ENCODE results near the gene AADACL4.

The AADACL4 gene

DNA sequence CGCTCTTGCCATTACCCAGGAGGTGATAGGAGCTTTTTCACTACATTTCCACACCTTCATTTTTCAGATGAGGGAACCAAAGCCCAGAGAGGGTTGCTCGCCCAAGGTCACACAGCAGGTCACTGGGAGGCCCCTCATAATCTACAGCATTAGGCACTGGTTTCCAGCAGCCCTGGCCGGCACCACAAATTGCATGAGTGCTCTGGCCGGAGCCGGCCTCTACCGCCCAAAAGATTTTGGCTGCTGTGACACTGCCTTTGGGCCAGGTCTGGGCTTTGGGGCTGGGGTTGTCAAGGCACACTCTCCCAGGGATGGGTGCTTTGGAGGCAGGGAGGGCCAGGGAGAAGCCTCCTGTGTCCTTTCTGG, 41.2 kb upstream of the AADACL4 start:
- H3K4me1 ChIP-seq (ENCODE audit: control insufficient read depth, insufficient read depth, low read length): peaks cover 25% of the 10 kb centered on the region
- no peaks in the 10 kb centered on the region for H3K27me3 ChIP-seq (ENCODE audit: control insufficient read depth, insufficient read depth, low read length)
- H3K4me3 ChIP-seq (ENCODE audit: low read length): no peak overlapping the region
- no peak overlapping the region for H3K27ac ChIP-seq (ENCODE audit: low read depth, low read length)
- no peak overlapping the region for H3K9ac ChIP-seq (ENCODE audit: low read length)
- H3K36me3 ChIP-seq (ENCODE audit: control insufficient read depth, insufficient read depth, low read length): no peaks in the 10 kb centered on the region

DNA sequence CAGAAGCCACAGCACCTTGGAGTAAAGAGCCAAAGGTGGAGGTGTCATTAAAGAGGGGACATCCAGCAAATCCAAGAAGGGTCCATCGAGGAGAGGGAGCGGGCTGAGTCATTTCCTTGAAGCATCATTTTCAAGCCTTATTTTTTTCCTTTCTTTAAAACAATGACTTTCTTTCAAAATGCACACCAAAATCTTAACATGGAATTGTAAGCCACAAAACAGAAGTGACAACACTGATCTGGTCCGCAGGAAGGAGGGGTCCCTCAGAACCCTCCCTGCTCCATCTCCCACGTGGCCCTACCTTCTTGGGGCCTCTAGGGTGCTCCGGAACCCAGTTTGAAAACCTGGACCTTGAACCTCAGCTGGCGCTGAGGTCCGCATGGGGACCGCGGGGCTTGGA, 40.7 kb upstream of the AADACL4 start:
- Histone ChIP-seq H3K4me1 (ENCODE audit: control insufficient read depth, insufficient read depth, low read length) (peaks cover 25% of the 10 kb centered on the region), H3K36me3 (ENCODE audit: control insufficient read depth, insufficient read depth, low read length) (no peaks in the 10 kb centered on the region), H3K27ac (ENCODE audit: low read depth, low read length) (no peak overlapping the region), H3K4me3 (ENCODE audit: low read length) (no peak overlapping the region), H3K27me3 (ENCODE audit: control insufficient read depth, insufficient read depth, low read length) (no peaks in the 10 kb centered on the region), H3K9ac (ENCODE audit: low read length) (no peak overlapping the region)

DNA sequence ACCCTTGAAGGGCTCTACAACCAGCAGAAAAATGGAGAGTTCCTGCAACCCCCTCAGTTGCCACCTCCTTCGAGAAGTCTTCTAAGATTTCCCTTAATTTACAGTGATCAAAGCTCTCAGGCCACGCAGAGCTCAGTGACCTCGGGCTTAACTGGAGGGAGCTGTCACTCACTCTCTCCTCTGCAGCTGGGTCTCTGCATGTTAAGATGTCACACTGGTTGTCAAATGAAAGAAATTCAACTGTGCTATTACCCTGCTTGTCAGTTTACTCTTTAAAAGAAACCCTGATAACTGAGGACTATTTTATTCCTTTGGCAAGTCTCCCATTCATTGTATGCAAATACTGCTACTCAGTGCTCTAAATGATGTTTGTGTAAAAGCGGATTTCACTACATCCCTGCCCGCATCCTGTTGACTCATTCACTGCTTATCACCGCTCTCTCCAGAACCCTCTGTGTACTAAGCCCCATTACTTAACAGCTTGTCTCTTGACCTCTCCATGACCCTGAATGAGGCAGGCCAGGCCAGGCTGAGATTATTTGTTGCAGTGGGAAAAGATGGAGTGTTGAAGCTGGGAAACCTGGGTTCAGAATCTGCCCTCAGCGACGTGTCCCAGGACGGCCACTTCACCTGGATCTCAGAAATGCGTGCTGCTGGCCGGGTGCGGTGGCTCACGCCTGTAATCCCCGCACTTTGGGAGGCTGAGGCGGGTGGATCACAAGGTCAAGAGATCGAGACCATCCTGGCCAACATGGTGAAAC, 39.6 kb upstream of the AADACL4 start:
- Histone ChIP-seq H3K4me1 (ENCODE audit: control insufficient read depth, insufficient read depth, low read length) (peaks cover 21% of the 10 kb centered on the region), H3K27ac (ENCODE audit: low read depth, low read length) (peak overlapping the region; percentile 17), H3K4me3 (ENCODE audit: low read length) (no peak overlapping the region), H3K9ac (ENCODE audit: low read length) (no peak overlapping the region), H3K27me3 (ENCODE audit: control insufficient read depth, insufficient read depth, low read length) (no peaks in the 10 kb centered on the region), H3K36me3 (ENCODE audit: control insufficient read depth, insufficient read depth, low read length) (no peaks in the 10 kb centered on the region)

DNA sequence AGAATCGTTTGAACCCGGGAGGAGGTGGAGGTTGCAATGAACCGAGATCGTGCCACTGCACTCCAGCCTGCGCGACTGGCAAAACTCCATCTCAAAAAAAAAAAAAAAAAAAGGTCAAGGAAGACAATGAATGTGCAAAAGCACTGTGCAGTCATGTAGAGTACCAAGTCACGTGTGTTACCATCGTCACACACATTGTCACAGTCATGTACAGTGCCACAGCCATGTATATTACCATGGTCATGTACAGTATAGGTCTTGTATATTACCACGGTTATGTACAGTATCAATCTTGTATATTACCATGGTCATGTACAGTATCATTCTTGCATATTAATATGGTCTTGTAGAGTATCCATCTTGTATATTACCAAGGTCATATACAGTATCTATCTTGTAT, 38.9 kb upstream of the AADACL4 start:
- Histone ChIP-seq H3K27ac (ENCODE audit: low read depth, low read length) (no peak overlapping the region), H3K36me3 (ENCODE audit: control insufficient read depth, insufficient read depth, low read length) (no peaks in the 10 kb centered on the region), H3K27me3 (ENCODE audit: control insufficient read depth, insufficient read depth, low read length) (no peaks in the 10 kb centered on the region), H3K4me3 (ENCODE audit: low read length) (no peak overlapping the region), H3K9ac (ENCODE audit: low read length) (no peak overlapping the region), H3K4me1 (ENCODE audit: control insufficient read depth, insufficient read depth, low read length) (peaks cover 15% of the 10 kb centered on the region)

DNA sequence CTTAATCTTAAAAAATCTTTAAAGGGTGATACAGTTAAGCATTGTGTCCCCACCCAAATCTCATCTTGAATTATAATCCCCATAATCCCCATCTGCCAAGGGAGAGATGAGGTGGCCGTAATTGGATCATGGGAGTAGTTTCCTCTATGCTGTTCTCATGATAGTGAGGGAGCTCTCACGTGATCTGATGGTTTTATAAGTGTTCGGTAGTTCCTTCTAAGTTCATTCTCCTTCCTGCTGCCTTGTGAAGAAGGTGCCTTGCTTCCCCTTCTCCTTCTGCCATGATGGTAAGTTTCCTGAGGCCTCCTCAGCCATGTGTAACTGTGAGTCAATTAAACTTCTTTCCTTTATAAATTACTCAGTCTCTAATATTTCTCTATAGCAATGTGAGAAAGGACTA, 36.6 kb upstream of the AADACL4 start:
- Histone ChIP-seq H3K27me3 (ENCODE audit: control insufficient read depth, insufficient read depth, low read length) (no peaks in the 10 kb centered on the region), H3K27ac (ENCODE audit: low read depth, low read length) (no peak overlapping the region), H3K9ac (ENCODE audit: low read length) (no peak overlapping the region), H3K36me3 (ENCODE audit: control insufficient read depth, insufficient read depth, low read length) (peaks cover 2% of the 10 kb centered on the region), H3K4me3 (ENCODE audit: low read length) (no peak overlapping the region), H3K4me1 (ENCODE audit: control insufficient read depth, insufficient read depth, low read length) (peaks cover 1% of the 10 kb centered on the region)

DNA sequence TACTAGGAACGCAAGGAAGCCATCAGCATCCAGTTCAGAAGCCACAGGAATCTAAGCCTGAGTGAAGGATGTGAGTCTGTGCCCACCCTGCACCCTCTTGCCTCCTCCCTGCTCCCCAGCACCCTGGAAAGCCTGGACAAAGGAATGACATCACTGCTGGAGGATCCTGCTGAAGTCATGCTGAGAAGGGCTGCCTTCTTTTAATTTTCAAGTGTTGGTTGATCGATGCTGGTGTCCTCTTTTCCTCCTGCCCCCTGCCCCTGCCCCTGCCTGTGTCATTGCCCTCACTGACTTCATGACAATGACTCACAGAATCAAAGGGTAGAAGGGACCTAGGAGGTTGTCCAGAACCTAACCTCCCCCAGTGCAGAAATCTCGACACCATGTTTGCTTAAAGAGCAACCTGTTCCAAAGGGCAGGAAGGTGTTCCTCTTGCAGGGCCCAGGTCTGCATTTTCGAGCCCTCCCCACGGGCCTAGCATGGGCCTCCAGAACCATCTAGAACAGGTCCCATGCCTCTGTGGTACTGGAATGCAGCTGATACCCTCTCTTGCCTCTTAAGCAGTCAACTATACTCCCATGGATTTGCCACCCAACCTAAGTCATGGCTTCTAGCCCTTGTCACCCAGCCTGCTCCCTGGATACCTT, 35.5 kb upstream of the AADACL4 start:
- H3K4me1 ChIP-seq (ENCODE audit: control insufficient read depth, insufficient read depth, low read length): no peaks in the 10 kb centered on the region
- H3K4me3 ChIP-seq (ENCODE audit: low read length): no peak overlapping the region
- peaks cover 2% of the 10 kb centered on the region for H3K36me3 ChIP-seq (ENCODE audit: control insufficient read depth, insufficient read depth, low read length)
- no peak overlapping the region for H3K9ac ChIP-seq (ENCODE audit: low read length)
- no peak overlapping the region for H3K27ac ChIP-seq (ENCODE audit: low read depth, low read length)
- H3K27me3 ChIP-seq (ENCODE audit: control insufficient read depth, insufficient read depth, low read length): no peaks in the 10 kb centered on the region

DNA sequence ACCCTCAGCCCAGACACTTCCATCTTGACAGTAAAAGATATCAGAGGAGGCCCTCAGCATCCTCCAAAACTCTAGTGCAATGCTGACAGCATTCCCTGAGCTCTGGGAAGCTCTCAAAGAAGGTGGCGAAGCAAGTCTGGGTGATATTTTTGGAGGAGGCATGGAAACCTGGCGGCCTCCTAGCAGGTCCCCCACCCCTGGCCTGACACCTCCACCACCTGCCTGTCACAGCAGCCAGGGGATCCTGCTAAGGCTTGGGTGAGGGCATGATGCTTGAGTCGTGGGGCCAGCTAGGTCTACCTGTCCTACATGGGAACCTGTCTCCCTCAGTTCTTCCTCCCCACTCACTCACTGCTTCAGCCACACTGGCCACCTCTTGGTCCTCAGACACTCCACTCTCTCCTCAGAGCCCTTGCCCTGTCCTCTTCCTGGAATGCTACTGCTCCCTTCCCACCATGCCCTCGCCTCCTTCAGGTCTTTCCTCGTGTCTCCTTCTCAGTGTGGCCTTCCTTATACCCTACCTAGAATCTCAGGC, 34.3 kb upstream of the AADACL4 start:
- peaks cover 2% of the 10 kb centered on the region for H3K36me3 ChIP-seq (ENCODE audit: control insufficient read depth, insufficient read depth, low read length)
- H3K27me3 ChIP-seq (ENCODE audit: control insufficient read depth, insufficient read depth, low read length): no peaks in the 10 kb centered on the region
- peaks cover 4% of the 10 kb centered on the region for H3K4me1 ChIP-seq (ENCODE audit: control insufficient read depth, insufficient read depth, low read length)
- H3K4me3 ChIP-seq (ENCODE audit: low read length): no peak overlapping the region
- no peak overlapping the region for H3K9ac ChIP-seq (ENCODE audit: low read length)
- no peak overlapping the region for H3K27ac ChIP-seq (ENCODE audit: low read depth, low read length)

DNA sequence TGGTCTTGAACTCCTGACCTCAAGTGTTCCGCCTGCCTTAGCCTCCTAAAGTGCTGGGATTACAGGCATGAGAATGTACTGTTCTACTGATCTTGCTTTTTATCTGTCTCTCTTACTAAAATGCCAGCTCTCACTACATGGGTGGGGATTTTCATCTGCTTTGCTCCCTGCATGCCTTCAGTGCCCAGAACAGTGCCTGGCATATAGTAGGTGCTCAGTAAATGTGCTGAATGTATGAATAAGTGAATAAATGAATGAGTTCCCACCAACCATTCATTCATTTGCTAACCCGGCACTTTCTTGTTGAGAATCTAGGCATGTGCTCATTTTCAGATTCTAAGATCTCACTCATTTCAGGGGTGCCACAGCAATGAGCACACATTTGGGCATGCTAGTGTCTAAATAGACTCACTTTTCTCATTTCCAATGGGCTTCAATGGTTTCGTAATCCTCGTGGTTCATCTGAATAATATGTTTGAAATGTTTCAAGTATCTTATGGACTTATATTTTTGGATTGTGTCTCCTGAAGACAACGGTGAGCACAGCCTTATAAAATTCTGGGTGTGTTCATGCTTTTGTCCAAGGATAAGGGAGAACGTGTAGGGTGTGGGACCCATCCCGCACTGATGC, 33.5 kb upstream of the AADACL4 start:
- no peak overlapping the region for H3K9ac ChIP-seq (ENCODE audit: low read length)
- H3K27me3 ChIP-seq (ENCODE audit: control insufficient read depth, insufficient read depth, low read length): no peaks in the 10 kb centered on the region
- H3K36me3 ChIP-seq (ENCODE audit: control insufficient read depth, insufficient read depth, low read length): peaks cover 2% of the 10 kb centered on the region
- no peak overlapping the region for H3K4me3 ChIP-seq (ENCODE audit: low read length)
- H3K4me1 ChIP-seq (ENCODE audit: control insufficient read depth, insufficient read depth, low read length): peaks cover 12% of the 10 kb centered on the region
- H3K27ac ChIP-seq (ENCODE audit: low read depth, low read length): no peak overlapping the region

DNA sequence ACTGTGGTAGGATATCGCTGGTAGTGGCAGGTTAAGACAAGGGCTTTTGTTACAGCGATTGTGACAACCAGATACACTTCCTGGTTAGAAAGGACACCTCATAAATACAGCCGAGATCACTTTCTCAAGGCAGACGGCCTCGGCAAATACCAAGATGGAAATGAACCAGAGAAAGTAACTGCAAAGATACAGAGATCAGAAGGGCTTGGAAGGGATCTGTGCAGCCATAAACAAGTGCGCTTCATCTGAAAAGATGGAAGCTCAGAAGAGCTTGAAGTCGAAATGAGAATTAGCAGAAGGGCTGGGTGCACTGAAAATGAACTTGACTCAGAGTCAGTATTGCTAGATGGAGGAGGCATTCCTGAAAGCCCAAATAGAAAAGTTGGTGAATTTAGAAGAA, 32.9 kb upstream of the AADACL4 start:
- no peak overlapping the region for H3K9ac ChIP-seq (ENCODE audit: low read length)
- no peaks in the 10 kb centered on the region for H3K27me3 ChIP-seq (ENCODE audit: control insufficient read depth, insufficient read depth, low read length)
- no peak overlapping the region for H3K4me3 ChIP-seq (ENCODE audit: low read length)
- H3K36me3 ChIP-seq (ENCODE audit: control insufficient read depth, insufficient read depth, low read length): peaks cover 2% of the 10 kb centered on the region
- no peak overlapping the region for H3K27ac ChIP-seq (ENCODE audit: low read depth, low read length)
- H3K4me1 ChIP-seq (ENCODE audit: control insufficient read depth, insufficient read depth, low read length): peaks cover 15% of the 10 kb centered on the region

DNA sequence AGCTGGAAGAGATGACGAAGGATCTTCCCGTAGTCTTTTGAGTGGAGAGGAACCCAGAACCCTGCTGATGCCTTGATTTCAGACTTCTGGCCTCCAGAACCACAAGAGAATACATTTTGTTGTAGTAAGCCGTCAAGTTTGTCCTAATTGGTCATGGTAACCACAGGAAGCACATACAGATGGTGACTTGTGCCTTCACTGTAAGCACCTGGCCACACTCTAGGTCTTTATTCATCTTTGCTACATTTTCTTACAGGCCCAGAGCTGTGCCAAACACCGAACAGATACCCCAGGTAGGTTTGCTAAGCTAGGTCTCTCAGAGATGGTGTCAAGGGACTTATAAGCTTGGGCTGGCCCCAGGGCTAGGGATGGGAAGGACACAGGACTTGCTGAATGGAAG, 30.7 kb upstream of the AADACL4 start:
- Histone ChIP-seq H3K4me3 (ENCODE audit: low read length) (no peak overlapping the region), H3K27ac (ENCODE audit: low read depth, low read length) (no peak overlapping the region), H3K4me1 (ENCODE audit: control insufficient read depth, insufficient read depth, low read length) (peaks cover 15% of the 10 kb centered on the region), H3K27me3 (ENCODE audit: control insufficient read depth, insufficient read depth, low read length) (no peaks in the 10 kb centered on the region), H3K36me3 (ENCODE audit: control insufficient read depth, insufficient read depth, low read length) (peaks cover 2% of the 10 kb centered on the region), H3K9ac (ENCODE audit: low read length) (no peak overlapping the region)

DNA sequence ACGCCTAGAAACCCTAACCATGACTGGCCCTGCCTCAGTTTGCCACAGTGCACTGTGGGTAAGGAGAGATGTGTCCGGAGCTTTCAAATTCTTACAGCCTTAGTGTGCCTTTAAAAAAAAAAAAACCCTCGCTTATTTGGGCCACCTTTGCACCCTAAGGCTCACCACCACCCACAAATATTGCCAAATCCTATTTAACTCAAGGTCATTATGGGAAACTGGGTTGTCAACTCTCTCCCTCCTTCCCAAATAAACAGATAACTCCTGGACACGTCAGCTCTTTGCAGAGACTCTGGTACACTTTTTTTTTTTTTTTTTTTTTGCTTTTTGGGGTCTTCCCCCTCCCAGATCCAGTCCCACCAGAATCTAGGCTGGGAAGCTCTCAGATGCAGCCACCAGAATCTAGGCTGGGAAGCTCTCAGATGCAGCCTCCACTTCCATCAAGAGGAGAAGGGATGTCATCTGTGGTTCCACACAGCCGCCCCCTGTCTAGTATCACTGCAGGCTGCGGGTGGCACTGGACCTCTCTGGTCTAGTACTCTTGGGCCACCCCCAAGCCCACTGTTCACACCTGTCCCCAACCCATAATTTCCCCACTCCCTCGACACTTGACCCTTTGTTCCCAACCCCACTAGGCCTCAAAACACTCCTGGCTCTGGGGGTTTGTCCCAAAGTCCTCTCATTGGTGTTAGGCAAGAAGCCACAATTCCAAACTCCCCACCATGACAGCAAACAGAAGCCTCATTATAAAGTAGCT, 29.3 kb upstream of the AADACL4 start:
- Histone ChIP-seq H3K4me3 (ENCODE audit: low read length) (peak overlapping the region; percentile 88), H3K4me1 (ENCODE audit: control insufficient read depth, insufficient read depth, low read length) (peaks cover 26% of the 10 kb centered on the region), H3K27me3 (ENCODE audit: control insufficient read depth, insufficient read depth, low read length) (no peaks in the 10 kb centered on the region), H3K36me3 (ENCODE audit: control insufficient read depth, insufficient read depth, low read length) (peaks cover 2% of the 10 kb centered on the region), H3K27ac (ENCODE audit: low read depth, low read length) (peak overlapping the region; percentile 95), H3K9ac (ENCODE audit: low read length) (peak overlapping the region; percentile 3)
